Activated CD8-positive, alpha-beta T cell treated with anti-CD3 and anti-CD28 coated beads, Interleukin-2, amount 10 ng/mL, durations not matched to agents 7 days and 5 days (primary cell): ENCODE measurements around the gene SIPA1L2. TPM values are rescaled to one million over a fixed set of nuclear protein-coding genes. Genes with fewer than 3 reads are reported as not detected.
"Not testable (repeated sequence)": the region's sequence is repeated elsewhere in the genome, so short reads cannot be mapped to it uniquely, and the experiment has no call there.

Experiments
- ATAC-seq: fragments of 150-1000 bp; cut with Tn5 transposase; one replicate; pipeline ENCODE4 v1.10.0; 2021; ENCODE audit warnings: moderate library complexity
- CTCF ChIA-PET: fragments of 350-600 bp; sonication (Branson Sonifier 250); formaldehyde crosslinking; loops from one replicate; lab custom pipeline; 2021; ENCODE audit warnings: antibody characterized with exemption; lab: Charles Lee
- POLR2A ChIA-PET: fragments of 350-600 bp; sonication (Branson Sonifier 250); formaldehyde crosslinking; loops from one replicate; lab custom pipeline; 2021; ENCODE audit warnings: antibody characterized with exemption; lab: Charles Lee
- DNase-seq: peaks from one replicate; pipeline ENCODE4 v3.0.0-alpha.2; 2020
- H3K27ac Mint-ChIP-seq: one replicate; pipeline ENCODE4 v1.8.0; 2021; ENCODE audit warnings: mild to moderate bottlenecking, mixed read lengths
- H3K27me3 Mint-ChIP-seq: one replicate; pipeline ENCODE4 v1.8.0; 2021; ENCODE audit warnings: low read depth, mixed read lengths
- H3K36me3 Mint-ChIP-seq: one replicate; pipeline ENCODE4 v1.8.0; 2021; ENCODE audit warnings: low read depth, mixed read lengths
- H3K4me1 Mint-ChIP-seq: one replicate; pipeline ENCODE4 v1.8.0; 2021; ENCODE audit warnings: low read depth, mixed read lengths
- H3K4me3 Mint-ChIP-seq: one replicate; pipeline ENCODE4 v1.8.0; 2021; ENCODE audit warnings: mild to moderate bottlenecking, mixed read lengths
- H3K9me3 Mint-ChIP-seq: one replicate; pipeline ENCODE4 v1.8.0; 2022; ENCODE audit warnings: mixed read lengths; ENCODE audit not compliant: insufficient read depth
- total RNA-seq, 2 experiments: library from RNA; stranded (reverse); gene quantifications; one replicate each; pipeline ENCODE4 v1.2.3, GENCODE V29; 2021

SIPA1L2 gene
- total RNA-seq, 2 experiments from 2014 or later, result 0.23 to 0.66 TPM

GRCh38 chr1:232625319-232625868 is 4.5 kb downstream of the SIPA1L2 start:
- ATAC-seq (no peak), DNase-seq (no peak)
- peaks cover 35% of the 10 kb centered on the region for H3K27me3 Mint-ChIP-seq
- no peaks in the 10 kb centered on the region for H3K36me3 Mint-ChIP-seq
- H3K9me3 Mint-ChIP-seq, result no peaks in the 10 kb centered on the region
- H3K27ac Mint-ChIP-seq, result no peak overlapping the region
- CTCF ChIA-PET, result interaction anchor here (0.9 to 1.5 kb wide), 3 partner anchors 10 to 301 kb away, joined by 3 to 4 read pairs (median 3); no protein-coding TSS in a partner anchor
- H3K4me1 Mint-ChIP-seq, result peaks cover 6% of the 10 kb centered on the region
- POLR2A ChIA-PET, result no interaction called here
- no peak overlapping the region for H3K4me3 Mint-ChIP-seq

GRCh38 chr1:232624546-232625281 is 5.2 kb downstream of the SIPA1L2 start:
- Mint-ChIP-seq H3K4me1 (peaks cover 6% of the 10 kb centered on the region), H3K27ac (no peak overlapping the region), H3K9me3 (no peaks in the 10 kb centered on the region), H3K36me3 (no peaks in the 10 kb centered on the region), H3K4me3 (no peak overlapping the region), H3K27me3 (peaks cover 35% of the 10 kb centered on the region)
- DNase-seq, result no peak
- ChIA-PET POLR2A (no interaction called here), CTCF (interaction anchor here (0.9 to 1.5 kb wide), 2 partner anchors 10 to 301 kb away, joined by 3 to 4 read pairs; no protein-coding TSS in a partner anchor)
- no peak for ATAC-seq

- Mint-ChIP-seq H3K36me3 (no peaks in the 10 kb centered on the region), H3K4me3 (no peak overlapping the region), H3K27ac (no peak overlapping the region), H3K4me1 (no peaks in the 10 kb centered on the region), H3K27me3 (peaks cover 23% of the 10 kb centered on the region), H3K9me3 (no peaks in the 10 kb centered on the region)
- ATAC-seq, result no peak
- DNase-seq, result no peak
- ChIA-PET POLR2A (no interaction called here), CTCF (no interaction called here)
Observed at GRCh38 chr1:232622981-232623380, 7.0 kb downstream of the SIPA1L2 start.

GRCh38 chr1:232622378-232622777 is 7.6 kb downstream of the SIPA1L2 start:
- H3K4me1 Mint-ChIP-seq, result no peaks in the 10 kb centered on the region
- H3K9me3 Mint-ChIP-seq, result no peaks in the 10 kb centered on the region
- H3K4me3 Mint-ChIP-seq, result no peak overlapping the region
- H3K27me3 Mint-ChIP-seq, result peaks cover 17% of the 10 kb centered on the region
- CTCF ChIA-PET, result no interaction called here
- DNase-seq (no peak), ATAC-seq (no peak)
- POLR2A ChIA-PET, result no interaction called here
- H3K36me3 Mint-ChIP-seq, result no peaks in the 10 kb centered on the region
- no peak overlapping the region for H3K27ac Mint-ChIP-seq

GRCh38 chr1:232621050-232621449 is 8.9 kb downstream of the SIPA1L2 start:
- Mint-ChIP-seq H3K27ac (no peak overlapping the region), H3K36me3 (no peaks in the 10 kb centered on the region), H3K4me1 (no peaks in the 10 kb centered on the region), H3K9me3 (no peaks in the 10 kb centered on the region), H3K27me3 (peaks cover 11% of the 10 kb centered on the region), H3K4me3 (no peak overlapping the region)
- CTCF ChIA-PET, result no interaction called here
- POLR2A ChIA-PET, result no interaction called here
- DNase-seq (no peak), ATAC-seq (no peak)

- Mint-ChIP-seq H3K36me3 (no peaks in the 10 kb centered on the region), H3K9me3 (no peaks in the 10 kb centered on the region), H3K27me3 (peaks cover 9% of the 10 kb centered on the region), H3K4me1 (no peaks in the 10 kb centered on the region), H3K27ac (no peak overlapping the region), H3K4me3 (no peak overlapping the region)
- ATAC-seq (no peak), DNase-seq (no peak)
- CTCF ChIA-PET, result no interaction called here
- POLR2A ChIA-PET, result no interaction called here
Observed at GRCh38 chr1:232620356-232620969, 9.5 kb downstream of the SIPA1L2 start.

GRCh38 chr1:232617237-232617636 is 12.7 kb downstream of the SIPA1L2 start:
- ChIA-PET CTCF (interaction anchor here (3.1 kb wide), 1 partner anchor 10 kb away, joined by 9 read pairs; no protein-coding TSS in a partner anchor), POLR2A (no interaction called here)
- no peaks in the 10 kb centered on the region for H3K9me3 Mint-ChIP-seq
- no peak overlapping the region for H3K27ac Mint-ChIP-seq
- peaks cover 14% of the 10 kb centered on the region for H3K27me3 Mint-ChIP-seq
- DNase-seq, result no peak
- no peaks in the 10 kb centered on the region for H3K4me1 Mint-ChIP-seq
- H3K36me3 Mint-ChIP-seq, result no peaks in the 10 kb centered on the region
- H3K4me3 Mint-ChIP-seq, result no peak overlapping the region
- no peak for ATAC-seq

- CTCF ChIA-PET, result interaction anchor here (3.1 kb wide), 1 partner anchor 12 kb away, joined by 9 read pairs; no protein-coding TSS in a partner anchor
- Mint-ChIP-seq H3K4me1 (no peaks in the 10 kb centered on the region), H3K9me3 (no peaks in the 10 kb centered on the region), H3K36me3 (no peaks in the 10 kb centered on the region), H3K4me3 (no peak overlapping the region), H3K27ac (no peak overlapping the region), H3K27me3 (peaks cover 10% of the 10 kb centered on the region)
- ATAC-seq (no peak), DNase-seq (no peak)
- POLR2A ChIA-PET, result no interaction called here
Observed at GRCh38 chr1:232615306-232615800, 14.6 kb downstream of the SIPA1L2 start.

- ATAC-seq (no peak), DNase-seq (no peak)
- Mint-ChIP-seq H3K4me1 (no peaks in the 10 kb centered on the region), H3K27me3 (peaks cover 10% of the 10 kb centered on the region), H3K4me3 (no peak overlapping the region), H3K9me3 (no peaks in the 10 kb centered on the region), H3K36me3 (no peaks in the 10 kb centered on the region), H3K27ac (no peak overlapping the region)
- POLR2A ChIA-PET, result no interaction called here
- CTCF ChIA-PET, result interaction anchor here (3.1 kb wide), 1 partner anchor 12 kb away, joined by 9 read pairs; no protein-coding TSS in a partner anchor
Observed at GRCh38 chr1:232614811-232615210, 15.1 kb downstream of the SIPA1L2 start.

- Mint-ChIP-seq H3K36me3 (no peaks in the 10 kb centered on the region), H3K9me3 (no peaks in the 10 kb centered on the region), H3K27me3 (peaks cover 10% of the 10 kb centered on the region), H3K4me1 (no peaks in the 10 kb centered on the region), H3K27ac (no peak overlapping the region), H3K4me3 (no peak overlapping the region)
- ChIA-PET POLR2A (no interaction called here), CTCF (no interaction called here)
- ATAC-seq (no peak), DNase-seq (no peak)
Observed at GRCh38 chr1:232613752-232614381, 16.1 kb downstream of the SIPA1L2 start.

GRCh38 chr1:232612836-232613235 is 17.1 kb downstream of the SIPA1L2 start:
- H3K4me1 Mint-ChIP-seq, CTCF ChIA-PET, POLR2A ChIA-PET, H3K9me3 Mint-ChIP-seq, DNase-seq, H3K36me3 Mint-ChIP-seq, H3K27ac Mint-ChIP-seq, ATAC-seq, H3K4me3 Mint-ChIP-seq: not testable (repeated sequence)
- peaks cover 12% of the 10 kb centered on the region for H3K27me3 Mint-ChIP-seq
